Epidermal melanocyte (primary cell): ENCODE results near the gene TMEM156.

Experiments
- DNase-seq: peaks from one replicate; pipeline ENCODE4 v3.0.0; 2011; ENCODE audit warnings: low spot score; ENCODE audit not compliant: insufficient read length

Gene TMEM156

DNA sequence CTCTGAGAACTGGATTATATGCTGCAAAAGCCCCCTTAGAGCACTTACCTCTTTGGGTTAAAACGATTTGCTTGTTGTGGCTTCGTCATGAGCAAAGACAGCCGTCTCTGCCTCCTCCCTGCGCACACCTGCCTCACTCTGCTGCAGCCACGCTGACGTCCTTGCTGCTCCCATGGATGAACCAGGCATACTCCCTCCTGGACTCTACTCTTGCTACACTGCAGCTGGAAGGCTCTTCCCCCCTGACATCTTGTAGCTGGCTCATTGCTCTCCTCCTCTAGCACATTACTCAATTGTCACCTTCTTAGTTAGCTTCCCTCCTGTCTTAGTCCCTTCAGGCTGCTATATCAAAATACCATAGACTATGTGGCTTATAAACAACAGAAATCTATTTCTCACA, 105.3 kb downstream of the TMEM156 start:
- DNase-seq = no peak

- peak; percentile 53 for DNase-seq
Observed at GRCh38 chr4:38925492-38926413, 106.5 kb downstream of the TMEM156 start.

DNA sequence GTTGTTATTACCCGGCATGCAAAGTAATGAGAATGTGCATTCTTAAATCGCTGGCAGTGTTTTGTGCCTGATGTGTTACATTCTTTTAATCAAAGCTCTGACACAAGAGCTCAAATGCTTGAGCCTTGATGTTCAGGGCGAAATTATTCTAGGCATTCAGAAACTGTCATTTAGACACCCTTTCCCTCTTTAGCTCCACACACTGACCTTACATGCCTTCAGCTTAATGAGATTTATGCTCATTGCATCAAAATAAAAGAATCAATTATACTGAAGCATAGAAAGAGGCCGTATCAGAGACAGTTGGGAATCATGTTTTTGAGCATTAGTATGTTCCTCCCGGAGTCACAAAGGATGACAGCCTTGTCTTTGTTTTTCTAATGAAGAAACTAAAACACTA, 107.9 kb downstream of the TMEM156 start:
- DNase-seq = no peak

DNA sequence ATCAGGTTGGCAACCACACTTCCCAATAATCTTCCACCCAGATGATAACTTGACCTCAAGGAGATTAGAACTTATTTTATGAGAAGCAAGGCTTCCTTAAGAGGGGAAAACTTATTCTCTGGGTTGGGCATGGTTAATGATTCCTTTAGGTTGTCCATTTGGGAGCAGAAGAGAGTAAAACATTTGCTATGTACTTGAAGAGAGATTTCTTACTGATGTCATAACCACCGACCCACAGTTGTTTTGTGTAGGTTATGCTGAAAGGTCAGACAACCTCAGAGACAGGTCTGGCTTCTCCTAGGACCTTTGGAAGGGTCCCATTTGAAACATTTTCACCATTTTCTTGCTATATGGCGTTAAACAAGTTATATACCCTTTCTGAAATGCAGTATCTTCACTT, 108.5 kb downstream of the TMEM156 start:
- DNase-seq = no peak

GRCh38 chr4:38921151-38921550, 111.1 kb downstream of the TMEM156 start:
- no peak for DNase-seq

- DNase-seq = no peak
Observed at GRCh38 chr4:38920677-38921076, 111.5 kb downstream of the TMEM156 start.

DNA sequence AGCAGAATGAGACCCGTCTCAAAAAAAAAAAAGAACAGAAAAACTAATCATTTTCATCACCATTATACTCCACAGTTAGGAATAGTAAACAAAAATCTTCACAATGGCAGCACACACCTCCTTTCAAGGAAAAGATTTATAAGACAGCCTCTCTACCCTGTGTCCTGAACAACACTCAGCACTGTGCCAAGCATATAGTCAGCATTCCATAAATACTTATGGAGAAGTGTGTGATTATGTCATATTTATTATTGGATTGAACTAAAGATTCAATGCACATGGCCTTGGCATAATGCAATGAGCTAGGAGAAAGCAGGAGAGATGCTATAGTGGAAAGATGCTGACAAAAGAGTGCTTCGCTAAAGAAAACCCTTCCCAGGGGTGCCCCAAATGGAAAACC, 112.0 kb downstream of the TMEM156 start:
- DNase-seq = no peak

- DNase-seq = no peak
Observed at GRCh38 chr4:38919494-38919893, 112.7 kb downstream of the TMEM156 start.

- DNase-seq = no peak
Observed at GRCh38 chr4:38917481-38918025, 114.7 kb downstream of the TMEM156 start.
